DMS79 (cell line): Measurements from ENCODE around the gene PDE4DIP.
"Not testable (repeated sequence)": the region's sequence is repeated elsewhere in the genome, so short reads cannot be mapped to it uniquely, and the experiment has no call there.

Experiments
- DNase-seq: peaks from one replicate; lab custom pipeline; 2025; lab: John Stamatoyannopoulos, UW

Gene PDE4DIP

GRCh38 chr1:148975866-148976537, 131.8 kb downstream of the PDE4DIP start:
- not testable (repeated sequence) for DNase-seq

- DNase-seq = not testable (repeated sequence)
Observed at GRCh38 chr1:148977785-148978184, 133.6 kb downstream of the PDE4DIP start.

GRCh38 chr1:148989378-148989777, 145.2 kb downstream of the PDE4DIP start:
- not testable (repeated sequence) for DNase-seq

- DNase-seq = not testable (repeated sequence)
Observed at GRCh38 chr1:148990233-148990788, 146.1 kb downstream of the PDE4DIP start.

- not testable (repeated sequence) for DNase-seq
Observed at GRCh38 chr1:148991818-148992217, 147.6 kb downstream of the PDE4DIP start.

- DNase-seq = not testable (repeated sequence)
Observed at GRCh38 chr1:148992364-148992763, 148.1 kb downstream of the PDE4DIP start.

GRCh38 chr1:148996449-148997224, 152.4 kb downstream of the PDE4DIP start:
- DNase-seq = not testable (repeated sequence)

GRCh38 chr1:148997405-148997804, 153.2 kb downstream of the PDE4DIP start:
- DNase-seq = not testable (repeated sequence)

GRCh38 chr1:149002664-149003063, 158.4 kb downstream of the PDE4DIP start:
- not testable (repeated sequence) for DNase-seq

GRCh38 chr1:149008326-149008725, 164.1 kb downstream of the PDE4DIP start:
- DNase-seq = not testable (repeated sequence)

GRCh38 chr1:149008769-149009168, 164.5 kb downstream of the PDE4DIP start:
- not testable (repeated sequence) for DNase-seq

GRCh38 chr1:149009761-149010160, 165.5 kb downstream of the PDE4DIP start:
- not testable (repeated sequence) for DNase-seq

GRCh38 chr1:149012599-149012998, 168.4 kb downstream of the PDE4DIP start:
- DNase-seq = not testable (repeated sequence)

GRCh38 chr1:149013513-149013912, 169.3 kb downstream of the PDE4DIP start:
- not testable (repeated sequence) for DNase-seq

GRCh38 chr1:149015522-149015921, 171.3 kb downstream of the PDE4DIP start:
- DNase-seq = not testable (repeated sequence)

GRCh38 chr1:149016626-149017025, 172.4 kb downstream of the PDE4DIP start:
- not testable (repeated sequence) for DNase-seq

- DNase-seq = not testable (repeated sequence)
Observed at GRCh38 chr1:149018577-149018976, 174.3 kb downstream of the PDE4DIP start.

GRCh38 chr1:149024327-149024726, 180.1 kb downstream of the PDE4DIP start:
- DNase-seq = not testable (repeated sequence)

GRCh38 chr1:149033916-149034315, 189.7 kb downstream of the PDE4DIP start:
- DNase-seq = not testable (repeated sequence)

GRCh38 chr1:149043056-149043455, 198.8 kb downstream of the PDE4DIP start:
- DNase-seq = not testable (repeated sequence)

- DNase-seq = not testable (repeated sequence)
Observed at GRCh38 chr1:149064611-149065010, 220.4 kb downstream of the PDE4DIP start.

- DNase-seq = not testable (repeated sequence)
Observed at GRCh38 chr1:149075505-149076127, 231.4 kb downstream of the PDE4DIP start.
